SK-N-MC (cell line): ENCODE results near the gene ADGRD2.

Source experiments
- EZH2 ChIP-seq: fragments of 200-600 bp; sonication (generic); IDR thresholded peaks from one replicate; pipeline ENCODE4 v1.6.1; 2017; ENCODE audit warnings: antibody characterized with exemption
- POLR2AphosphoS5 ChIP-seq: IDR thresholded peaks from 2 replicates; pipeline ENCODE4 v1.6.1; 2012; ENCODE audit warnings: mild to moderate bottlenecking, low read depth, low read length, borderline replicate concordance

DNA sequence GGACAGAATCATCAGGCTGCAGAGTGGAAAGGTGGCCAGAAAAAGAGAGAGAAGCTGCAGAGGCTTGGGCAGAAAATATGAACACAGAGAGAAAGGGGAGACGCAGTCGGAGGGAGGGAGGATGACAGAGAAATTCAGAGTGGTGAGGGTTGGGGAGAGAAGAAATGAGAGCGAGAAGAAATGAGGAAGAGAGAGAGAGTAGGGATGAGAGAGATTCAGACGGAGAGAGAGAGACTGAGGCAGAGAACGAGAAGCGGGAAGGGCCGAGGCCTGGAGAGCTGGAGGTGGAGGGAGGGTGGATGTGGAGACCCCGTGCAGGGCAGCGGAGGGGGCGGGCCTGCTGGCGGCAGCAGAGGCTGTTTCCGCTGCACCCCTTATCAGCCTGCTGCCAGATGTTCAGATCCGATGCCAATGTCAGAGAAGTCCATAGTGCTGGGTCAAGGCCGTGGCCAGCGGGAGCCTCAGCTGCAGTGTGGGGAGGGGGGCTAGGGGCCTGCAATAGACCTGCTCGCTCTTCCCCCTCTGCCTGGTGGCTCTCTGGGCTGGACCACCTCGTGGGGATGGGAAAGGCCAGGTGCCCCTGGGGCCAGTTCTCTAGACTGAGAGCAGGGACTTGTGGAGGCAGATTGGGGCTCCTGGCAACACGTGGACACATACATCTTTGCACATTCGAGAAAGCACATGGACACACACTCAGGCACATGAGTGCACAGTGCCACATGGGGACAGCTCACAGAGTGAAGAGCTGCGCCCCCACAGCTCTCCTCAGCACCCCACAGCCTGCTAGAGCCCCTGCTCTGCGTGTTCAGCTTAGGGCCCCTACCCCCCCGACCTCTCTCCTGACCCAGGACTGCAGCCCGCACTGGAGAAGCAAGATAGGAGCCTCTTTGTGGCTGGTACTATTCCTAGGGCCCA is 61.9 kb downstream of the ADGRD2 start:
- TF ChIP-seq POLR2AphosphoS5: no peak
- TF ChIP-seq EZH2: no peak
